ENCODE measurements around the gene ZNF217. TPM values are rescaled to one million over a fixed set of nuclear protein-coding genes. Genes with fewer than 3 reads are reported as not detected.

The ZNF217 gene
- total and polyA plus RNA-seq, 2 donors (not counting 1 experiment from before 2014, with no cell fraction given), result 15.5 to 92.6 TPM

GRCh38 chr20:53535878-53536277 is 57.8 kb downstream of the ZNF217 start:
- no peak overlapping the region for H3K4me3 Mint-ChIP-seq
- H3K9ac ChIP-seq (ENCODE audit: low read length), result no peak overlapping the region
- no peak overlapping the region for H2AFZ ChIP-seq (ENCODE audit: insufficient read depth, low read depth, low read length, poor library complexity, severe bottlenecking)
- no peaks in the 10 kb centered on the region for H3K9me3 Mint-ChIP-seq (ENCODE audit: insufficient read depth)
- ATAC-seq (ENCODE audit: low read depth), result no peak
- H3K27ac Mint-ChIP-seq, result no peak overlapping the region
- no peaks in the 10 kb centered on the region for H3K36me3 ChIP-seq (replicated peaks in 1 of 2; ENCODE audit: control extremely low read depth in 1 of 2, control insufficient read depth in 1 of 2, extremely low read depth in 1 of 2, insufficient read depth in 2 of 2, low read length in 1 of 2)
- no peak for DNase-seq
- intact Hi-C loops (cut with micrococcal nuclease), result no loop called here
- WGBS (ENCODE audit: insufficient coverage), result no CpG with 5 or more reads among the region's 4 CpGs
- H4K20me1 ChIP-seq (ENCODE audit: control insufficient read depth, insufficient read depth, low read length, poor library complexity, severe bottlenecking), result no peaks in the 10 kb centered on the region
- H3K4me2 ChIP-seq (replicated peaks; ENCODE audit: low read depth, low read length, poor library complexity, severe bottlenecking), result no peak overlapping the region
- H3K27me3 Mint-ChIP-seq, result no peaks in the 10 kb centered on the region
- H3K4me3 ChIP-seq (ENCODE audit: control extremely low read depth in 1 of 5, extremely low read depth in 1 of 5, insufficient read depth in 1 of 5, low read depth in 2 of 5, low read length in 4 of 5), result no peak overlapping the region
- peaks cover 18% of the 10 kb centered on the region for H3K4me1 Mint-ChIP-seq
- TF ChIP-seq CTCF (IDR thresholded peaks at IDR 0.05), result no peak
- no peak for TF ChIP-seq EZH2 (IDR thresholded peaks at IDR 0.05; ENCODE audit: borderline replicate concordance, insufficient read depth, low read depth, low read length, poor library complexity, severe bottlenecking)
- peaks cover 10 to 14% of the 10 kb centered on the region in 2 donors for H3K4me1 ChIP-seq (ENCODE audit: control insufficient read depth in 2 of 2, insufficient read depth in 2 of 2, low read length in 2 of 2)
- H3K27me3 ChIP-seq (replicated peaks in 1 of 4; ENCODE audit: control extremely low read depth in 1 of 4, control insufficient read depth in 3 of 4, insufficient read depth in 4 of 4, low read length in 3 of 4), result no peaks in the 10 kb centered on the region
- H3K27ac ChIP-seq (ENCODE audit: low read length in 2 of 2), result no peak overlapping the region
- ChIA-PET CTCF (no interaction called here), POLR2A (no interaction called here)
- no peaks in the 10 kb centered on the region for H3K9me3 ChIP-seq (ENCODE audit: control extremely low read depth in 1 of 3, control insufficient read depth in 2 of 3, insufficient read depth in 1 of 3, low read length in 2 of 3)
- H3K79me2 ChIP-seq (ENCODE audit: control insufficient read depth, insufficient read depth, low read length), result no peaks in the 10 kb centered on the region

GRCh38 chr20:53534037-53534436 is 59.6 kb downstream of the ZNF217 start:
- Mint-ChIP-seq H3K9me3 (ENCODE audit: insufficient read depth) (no peaks in the 10 kb centered on the region), H3K27ac (no peak overlapping the region), H3K4me3 (no peak overlapping the region), H3K4me1 (peaks cover 18% of the 10 kb centered on the region), H3K27me3 (no peaks in the 10 kb centered on the region)
- peaks cover 10 to 14% of the 10 kb centered on the region in 2 donors for H3K4me1 ChIP-seq (ENCODE audit: control insufficient read depth in 2 of 2, insufficient read depth in 2 of 2, low read length in 2 of 2)
- 100% methylated on average over 2 of the region's 7 CpGs for WGBS (ENCODE audit: insufficient coverage)
- no peaks in the 10 kb centered on the region for H4K20me1 ChIP-seq (ENCODE audit: control insufficient read depth, insufficient read depth, low read length, poor library complexity, severe bottlenecking)
- H3K9me3 ChIP-seq (ENCODE audit: control extremely low read depth in 1 of 3, control insufficient read depth in 2 of 3, insufficient read depth in 1 of 3, low read length in 2 of 3), result no peaks in the 10 kb centered on the region
- no peak for TF ChIP-seq CTCF (IDR thresholded peaks at IDR 0.05)
- no peak for TF ChIP-seq EZH2 (IDR thresholded peaks at IDR 0.05; ENCODE audit: borderline replicate concordance, insufficient read depth, low read depth, low read length, poor library complexity, severe bottlenecking)
- ChIA-PET POLR2A (no interaction called here), CTCF (no interaction called here)
- ATAC-seq (ENCODE audit: low read depth), result no peak
- no peaks in the 10 kb centered on the region for H3K27me3 ChIP-seq (replicated peaks in 1 of 4; ENCODE audit: control extremely low read depth in 1 of 4, control insufficient read depth in 3 of 4, insufficient read depth in 4 of 4, low read length in 3 of 4)
- H3K36me3 ChIP-seq (replicated peaks in 1 of 2; ENCODE audit: control extremely low read depth in 1 of 2, control insufficient read depth in 1 of 2, extremely low read depth in 1 of 2, insufficient read depth in 2 of 2, low read length in 1 of 2), result no peaks in the 10 kb centered on the region
- no peak overlapping the region for H3K9ac ChIP-seq (ENCODE audit: low read length)
- no peak overlapping the region for H3K27ac ChIP-seq (ENCODE audit: low read length in 2 of 2)
- no peak overlapping the region for H3K4me3 ChIP-seq (ENCODE audit: control extremely low read depth in 1 of 5, extremely low read depth in 1 of 5, insufficient read depth in 1 of 5, low read depth in 2 of 5, low read length in 4 of 5)
- DNase-seq, result no peak
- no peak overlapping the region for H2AFZ ChIP-seq (ENCODE audit: insufficient read depth, low read depth, low read length, poor library complexity, severe bottlenecking)
- H3K79me2 ChIP-seq (ENCODE audit: control insufficient read depth, insufficient read depth, low read length), result no peaks in the 10 kb centered on the region
- intact Hi-C loops (cut with micrococcal nuclease), result no loop called here
- H3K4me2 ChIP-seq (replicated peaks; ENCODE audit: low read depth, low read length, poor library complexity, severe bottlenecking), result no peak overlapping the region

Data from B cell (primary cell).